Cardiac septum (tissue), 1 donor: ENCODE measurements around the gene GOLGA6A. TPM values are rescaled to one million over a fixed set of nuclear protein-coding genes. Genes with fewer than 3 reads are reported as not detected.
"Not testable (repeated sequence)": the region's sequence is repeated elsewhere in the genome, so short reads cannot be mapped to it uniquely, and the experiment has no call there.

Experiments used
- DNase-seq: peaks from one replicate; pipeline ENCODE4 v3.0.0-alpha.2; 2020; ENCODE audit warnings: low spot score
- intact Hi-C: fragments of 100-400 bp; cut with DNase I; formaldehyde crosslinking; loops from one replicate; pipeline ENCODE4 v1.14.0; 2022
- total RNA-seq: library from RNA; stranded (reverse); fragmentation: NEBNext Ultra II Directional; extraction: Animal tissue kit (Norgen Biotek cat#: 25700); gene quantifications from one replicate; pipeline ENCODE4 v1.2.1, GENCODE V29; 2021
- donor health status: DM: no; HTN: no; CAD: no.

GOLGA6A gene
- total RNA-seq, 1 donor from 2014 or later = not detected

DNA sequence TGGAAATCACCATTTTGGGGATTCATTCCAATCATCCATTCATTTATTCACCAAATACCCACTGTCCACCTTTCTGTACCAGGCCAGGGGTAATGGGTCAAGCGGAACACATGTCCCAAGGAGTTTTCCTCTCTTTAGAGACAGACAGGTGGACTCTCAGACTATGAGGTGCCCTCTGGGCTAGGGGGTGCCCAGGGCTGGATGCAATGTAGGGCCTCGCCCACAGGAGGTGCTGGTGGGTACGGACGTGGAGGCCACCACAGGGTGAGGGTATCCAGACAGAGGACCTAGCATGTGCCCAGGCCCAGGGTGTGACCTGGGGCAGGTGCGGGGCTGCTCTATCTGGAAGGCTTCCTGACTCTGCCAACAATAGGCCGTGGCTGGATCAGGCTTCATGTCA, 26.3 kb upstream of the GOLGA6A start:
- DNase-seq, intact Hi-C loops: not testable (repeated sequence)

DNA sequence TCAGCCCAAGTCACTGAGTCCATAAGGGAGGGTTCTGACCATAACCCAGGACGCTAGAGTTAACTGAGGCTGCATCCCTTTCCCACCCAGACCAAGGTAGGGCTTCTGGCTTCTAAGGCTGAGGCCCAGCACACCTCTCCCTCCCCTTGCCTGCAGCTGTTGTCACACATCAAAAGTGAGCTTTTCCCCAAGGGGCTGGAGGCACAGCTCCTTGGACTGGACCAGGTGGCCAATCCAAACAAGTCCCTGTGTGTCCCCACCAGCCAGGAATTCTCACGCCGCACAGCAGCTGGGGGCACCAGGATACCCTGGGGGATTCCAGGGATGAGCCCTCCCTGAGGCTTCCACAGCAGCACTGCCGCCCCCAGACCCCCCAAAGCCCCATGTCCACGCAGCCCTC, 25.8 kb upstream of the GOLGA6A start:
- DNase-seq = no peak
- intact Hi-C loops = no loop called here

GRCh38 chr15:74099963-74100733, 17.8 kb upstream of the GOLGA6A start:
- intact Hi-C loops = not testable (repeated sequence)

DNA sequence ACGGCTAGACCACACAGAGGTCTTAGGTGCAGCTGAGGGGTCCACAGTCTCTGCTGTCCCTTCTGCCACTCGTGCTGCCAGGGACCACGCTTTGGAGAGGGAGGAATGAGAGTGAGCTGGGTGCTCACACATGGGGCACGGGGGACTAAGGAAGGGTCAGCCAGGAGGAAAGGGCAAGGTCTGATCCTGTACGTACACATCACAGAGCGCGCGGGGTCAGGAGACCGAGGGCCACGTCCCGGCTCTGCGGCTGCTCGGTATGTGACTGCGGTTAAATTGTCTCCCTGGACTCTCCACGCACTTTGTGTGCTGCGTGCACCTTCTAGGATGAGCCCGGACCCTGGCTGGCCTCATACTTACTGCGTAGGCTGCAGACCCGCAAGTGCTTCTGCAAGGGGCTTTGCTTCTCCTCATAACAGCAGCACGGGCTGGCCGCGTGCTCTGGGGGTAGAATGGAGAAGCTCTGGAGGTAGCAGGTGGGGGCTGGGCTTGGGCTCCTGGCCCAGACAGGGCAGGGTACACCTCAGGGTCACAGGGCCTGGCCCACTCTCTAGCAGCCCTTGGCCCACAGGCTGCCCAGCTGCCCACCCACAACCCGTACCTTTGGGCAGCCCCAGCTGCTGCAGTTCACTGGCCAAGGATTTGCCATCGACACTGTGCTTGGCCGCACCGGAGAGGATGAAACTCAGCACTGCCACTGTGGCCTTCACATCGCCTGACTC, 14.6 kb upstream of the GOLGA6A start:
- DNase-seq, intact Hi-C loops: not testable (repeated sequence)

More at GRCh38 chr15:74099963-74100733, 17.8 kb upstream of the GOLGA6A start:
- peak; percentile 94 for DNase-seq

DNA sequence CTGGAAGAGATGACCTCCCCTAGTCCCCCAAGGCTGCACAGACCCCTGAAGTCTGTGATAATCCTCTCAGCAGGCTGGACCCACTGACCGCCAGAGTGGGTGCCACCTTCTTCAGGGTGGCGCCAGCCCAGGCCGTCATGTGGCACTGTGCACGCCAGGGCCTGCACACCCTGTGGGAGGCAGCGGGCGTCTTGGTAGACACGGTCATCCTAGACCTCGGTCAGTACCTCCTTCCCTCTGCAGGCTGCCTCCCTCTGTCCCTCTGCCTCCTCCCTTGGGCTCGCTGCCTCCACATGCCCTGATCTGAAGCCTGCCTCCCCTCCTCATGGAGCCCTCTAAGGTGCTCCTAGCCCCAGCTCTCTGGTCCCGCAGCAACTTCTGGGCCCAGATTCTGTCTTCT, 13.3 kb upstream of the GOLGA6A start:
- DNase-seq, intact Hi-C loops: not testable (repeated sequence)

DNA sequence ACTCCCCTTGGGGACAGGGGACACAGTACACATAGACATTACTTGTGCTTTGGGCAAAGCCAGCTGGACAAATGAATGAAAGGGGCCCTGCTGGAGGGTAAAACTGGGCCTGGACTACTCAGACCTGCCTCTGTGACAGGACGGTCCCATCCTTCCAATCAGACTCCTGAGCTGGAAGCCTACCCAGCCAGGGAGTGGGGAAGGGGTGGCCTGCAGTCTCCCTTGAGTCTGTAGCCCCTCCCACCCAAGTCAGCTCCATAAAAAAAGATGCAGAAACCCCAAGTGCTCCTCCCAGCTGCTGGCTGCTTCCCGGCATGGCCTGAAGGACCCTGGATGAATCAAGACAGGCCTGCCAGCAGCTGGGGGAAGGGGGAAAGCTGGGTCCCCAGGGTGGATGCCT, 12.2 kb upstream of the GOLGA6A start:
- intact Hi-C loops = not testable (repeated sequence)

DNA sequence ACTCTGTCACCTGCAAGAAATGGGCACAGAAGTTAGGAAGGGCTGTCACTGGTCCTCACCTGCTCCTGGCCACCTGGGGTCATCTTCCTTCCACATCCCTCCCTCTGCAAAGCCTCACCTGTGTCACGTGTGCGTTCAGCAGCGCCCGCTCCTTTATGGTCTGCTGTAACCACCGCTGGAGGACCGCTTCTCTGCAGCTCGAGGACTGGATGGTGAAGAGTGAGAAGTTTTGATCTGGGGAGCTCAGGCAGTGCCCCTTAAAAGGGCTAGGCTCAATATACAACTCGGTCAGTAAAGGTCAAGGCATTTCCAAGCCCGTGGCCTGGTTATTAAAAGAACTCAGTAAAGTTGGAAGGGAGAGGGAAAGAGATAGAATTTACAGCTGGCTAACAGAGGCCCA, 6.6 kb downstream of the GOLGA6A start:
- DNase-seq, intact Hi-C loops: not testable (repeated sequence)

More for the DNA sequence above, 12.2 kb upstream of the GOLGA6A start:
- not testable (repeated sequence) for DNase-seq

- DNase-seq, intact Hi-C loops: not testable (repeated sequence)
Measured at GRCh38 chr15:74072614-74073337, 9.6 kb downstream of the GOLGA6A start.

DNA sequence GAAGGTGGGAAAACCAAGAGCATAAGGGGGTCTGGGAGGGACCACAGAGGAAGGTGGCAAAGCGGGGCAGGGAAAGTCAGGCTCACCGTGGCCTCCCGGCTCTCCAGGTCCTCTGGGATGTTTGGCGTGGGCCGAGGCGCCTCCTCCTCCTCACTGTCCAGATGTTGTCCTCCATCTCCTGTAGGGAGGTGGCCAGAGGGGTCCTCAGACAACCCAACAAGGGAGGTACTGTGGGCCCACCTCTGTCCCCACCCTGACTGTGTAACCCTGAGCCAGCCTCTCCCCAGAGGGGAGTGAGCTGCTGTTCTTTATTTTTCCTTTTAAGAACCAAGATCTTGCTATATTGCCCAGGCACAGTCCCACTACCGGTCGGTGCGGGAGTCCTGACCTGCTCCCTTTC, 10.2 kb downstream of the GOLGA6A start:
- DNase-seq, intact Hi-C loops: not testable (repeated sequence)

GRCh38 chr15:74071645-74072044, 10.7 kb downstream of the GOLGA6A start:
- intact Hi-C loops, DNase-seq: not testable (repeated sequence)

- intact Hi-C loops, DNase-seq: not testable (repeated sequence)
Measured at GRCh38 chr15:74065684-74066411, 16.5 kb downstream of the GOLGA6A start.

GRCh38 chr15:74064822-74065221, 17.5 kb downstream of the GOLGA6A start:
- intact Hi-C loops, DNase-seq: not testable (repeated sequence)

DNA sequence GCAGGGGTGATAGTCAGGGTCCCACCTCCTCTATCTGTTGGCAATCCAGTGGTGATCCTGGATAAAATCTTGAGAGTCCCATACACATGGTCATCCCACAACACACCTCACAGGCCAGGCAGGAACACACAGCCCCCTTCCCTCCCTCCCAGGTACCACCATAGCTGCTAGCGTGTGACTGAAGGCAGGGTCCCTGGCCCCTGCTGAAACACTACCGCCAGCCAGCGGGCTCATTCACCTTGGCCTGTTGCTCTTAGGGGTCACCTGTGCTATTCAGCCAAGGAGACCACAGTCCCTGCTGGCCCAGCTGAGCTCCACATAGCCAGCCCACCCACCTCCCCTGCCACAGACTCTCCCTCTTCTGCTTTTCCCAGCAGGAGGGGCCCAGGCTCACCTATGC, 18.2 kb downstream of the GOLGA6A start:
- DNase-seq, intact Hi-C loops: not testable (repeated sequence)

DNA sequence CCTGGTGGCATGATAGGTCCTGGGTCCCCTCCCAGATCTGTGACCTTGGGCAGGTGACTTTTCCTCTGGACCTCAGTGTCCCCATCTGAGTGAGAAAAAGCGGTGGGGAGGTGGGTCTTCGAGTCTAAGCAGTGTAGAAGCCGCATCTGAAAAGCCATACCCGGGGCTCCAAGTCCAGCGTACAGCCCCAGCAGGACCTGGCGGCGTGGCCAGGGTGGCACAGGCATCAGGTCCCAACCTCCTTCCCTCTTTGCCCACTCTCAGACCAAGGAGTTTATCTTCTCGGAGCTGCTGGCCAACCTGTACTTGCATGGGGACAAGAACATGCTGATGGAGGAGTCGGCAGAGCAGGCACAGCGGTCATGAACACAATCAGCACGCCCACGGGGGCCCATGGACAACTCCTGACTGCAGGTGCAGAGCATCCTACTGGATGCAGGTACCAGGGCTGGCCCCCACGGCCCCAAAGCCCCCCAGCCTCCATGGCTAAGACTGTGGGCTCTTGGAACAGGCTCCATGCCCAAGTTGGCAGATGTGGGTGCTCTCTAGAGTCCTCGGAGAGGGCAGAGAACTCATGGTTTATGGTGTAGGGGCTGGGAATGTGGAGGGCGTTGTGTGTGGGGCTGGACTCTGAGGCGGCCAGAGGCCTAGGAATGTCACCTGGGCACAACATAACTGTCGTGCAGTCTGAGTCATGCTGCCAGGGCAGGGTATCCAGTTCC, 18.8 kb downstream of the GOLGA6A start:
- intact Hi-C loops = not testable (repeated sequence)

GRCh38 chr15:74062671-74063070, 19.7 kb downstream of the GOLGA6A start:
- intact Hi-C loops = no loop called here
- no peak for DNase-seq

More for the DNA sequence above, 18.8 kb downstream of the GOLGA6A start:
- not testable (repeated sequence) for DNase-seq

DNA sequence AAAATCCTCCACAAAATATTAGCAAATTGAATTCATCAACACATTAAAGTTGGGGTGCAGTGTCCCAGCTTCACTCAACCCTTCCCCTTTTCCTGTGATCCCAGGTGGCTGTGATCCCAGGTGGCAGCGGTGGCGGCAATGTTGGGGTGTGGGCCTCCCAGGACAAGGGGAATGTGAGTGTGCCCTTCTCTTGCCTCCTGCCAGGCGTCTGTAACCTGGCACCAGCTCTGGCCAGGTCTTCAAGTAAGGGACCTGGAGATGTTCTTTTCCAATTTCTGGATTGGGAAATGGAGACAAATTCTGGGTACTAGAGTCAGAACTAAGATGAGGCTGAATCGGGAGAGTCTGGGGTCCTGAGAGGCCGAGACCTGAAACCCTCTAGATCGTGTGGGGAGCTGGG, 20.1 kb downstream of the GOLGA6A start:
- intact Hi-C loops = no loop called here
- DNase-seq = no peak

DNA sequence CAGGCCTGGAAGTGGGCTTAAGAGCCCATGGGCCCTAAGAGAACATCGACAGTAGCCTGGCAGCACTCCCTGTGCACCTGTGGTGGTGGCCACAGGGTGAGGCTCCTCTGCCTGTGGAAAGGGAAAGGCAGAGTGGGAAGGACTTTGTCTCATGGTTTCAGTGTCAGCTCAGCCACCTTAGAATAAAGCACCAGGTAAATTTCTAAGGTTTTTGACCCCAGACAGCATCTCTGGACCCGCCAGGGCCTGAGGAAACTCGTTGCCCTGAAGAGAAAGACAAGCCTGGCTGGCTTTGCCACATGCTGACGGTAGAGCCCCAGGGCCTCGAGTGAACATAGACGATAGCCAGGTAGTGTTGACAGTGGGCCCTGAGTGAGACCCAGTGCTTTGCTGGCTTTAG, 22.1 kb downstream of the GOLGA6A start:
- intact Hi-C loops = no loop called here
- no peak for DNase-seq

- DNase-seq, intact Hi-C loops: not testable (repeated sequence)
Measured at GRCh38 chr15:74059050-74059833, 23.1 kb downstream of the GOLGA6A start.
